ENCODE data around the gene CCR4.
"Not testable (repeated sequence)": the region's sequence is repeated elsewhere in the genome, so short reads cannot be mapped to it uniquely, and the experiment has no call there.

The CCR4 gene

GRCh38 chr3:32951410-32951811 lies at the start of gene CCR4:
Gene CCR4 (plus strand): TSS chr3:32951644. CDS start chr3:32953423, 1,779 bp downstream.
- DNase-seq (ENCODE audit: low spot score) = no peak

GRCh38 chr3:32902887-32903371 lies 48.5 kb upstream of the CCR4 start:
- not testable (repeated sequence) for DNase-seq (ENCODE audit: low spot score)

GRCh38 chr3:32903953-32904352 lies 47.5 kb upstream of the CCR4 start:
- no peak for DNase-seq (ENCODE audit: low spot score)

- DNase-seq (ENCODE audit: low spot score) = no peak
Observed at GRCh38 chr3:32909999-32910398, 41.4 kb upstream of the CCR4 start.

- DNase-seq (ENCODE audit: low spot score) = no peak
Observed at GRCh38 chr3:32910954-32911353, 40.5 kb upstream of the CCR4 start.

- DNase-seq (ENCODE audit: low spot score) = no peak
Observed at GRCh38 chr3:32912046-32912445, 39.4 kb upstream of the CCR4 start.

GRCh38 chr3:32913790-32914446 lies 37.5 kb upstream of the CCR4 start:
- DNase-seq (ENCODE audit: low spot score) = peak; percentile 21

- DNase-seq (ENCODE audit: low spot score) = no peak
Observed at GRCh38 chr3:32919920-32920319, 31.5 kb upstream of the CCR4 start.

- DNase-seq (ENCODE audit: low spot score) = no peak
Observed at GRCh38 chr3:32922078-32922477, 29.4 kb upstream of the CCR4 start.

GRCh38 chr3:32930161-32930560 lies 21.3 kb upstream of the CCR4 start:
- DNase-seq (ENCODE audit: low spot score) = no peak

GRCh38 chr3:32931273-32931672 lies 20.2 kb upstream of the CCR4 start:
- DNase-seq (ENCODE audit: low spot score) = not testable (repeated sequence)

GRCh38 chr3:32934150-32934742 lies 17.2 kb upstream of the CCR4 start:
- peak; percentile 36 for DNase-seq (ENCODE audit: low spot score)

GRCh38 chr3:32937331-32937730 lies 14.1 kb upstream of the CCR4 start:
- DNase-seq (ENCODE audit: low spot score) = no peak

GRCh38 chr3:32939531-32940284 lies 11.7 kb upstream of the CCR4 start:
- not testable (repeated sequence) for DNase-seq (ENCODE audit: low spot score)

GRCh38 chr3:32940726-32941125 lies 10.7 kb upstream of the CCR4 start:
- DNase-seq (ENCODE audit: low spot score) = no peak

GRCh38 chr3:32945136-32945535 lies 6.3 kb upstream of the CCR4 start:
- DNase-seq (ENCODE audit: low spot score) = no peak

GRCh38 chr3:32945598-32945997 lies 5.8 kb upstream of the CCR4 start:
- not testable (repeated sequence) for DNase-seq (ENCODE audit: low spot score)

GRCh38 chr3:32946973-32947788 lies 4.3 kb upstream of the CCR4 start:
- DNase-seq (ENCODE audit: low spot score) = no peak

- DNase-seq (ENCODE audit: low spot score) = peak; percentile 56
Observed at GRCh38 chr3:32947789-32948238, 3.6 kb upstream of the CCR4 start.

GRCh38 chr3:32948625-32949445 lies 2.6 kb upstream of the CCR4 start:
- no peak for DNase-seq (ENCODE audit: low spot score)

- no peak for DNase-seq (ENCODE audit: low spot score)
Observed at GRCh38 chr3:32950516-32950915, 928 bp upstream of the CCR4 start.

Measured in LoVo (cell line).